A673 (cell line): ENCODE data around the gene RMND1.

Source experiments
- CTCF ChIP-seq: fragments of 300-800, 200-600 bp; sonication (generic); conservative IDR thresholded peaks from 2 replicates; pipeline ENCODE4 v1.5.1; 2017; ENCODE audit warnings: low read depth, mild to moderate bottlenecking, antibody characterized with exemption, low read length, moderate library complexity, mixed read lengths
- EZH2 ChIP-seq: fragments of 200-600 bp; sonication (generic); IDR thresholded peaks from 2 replicates; pipeline ENCODE4 v1.6.1; 2017; ENCODE audit warnings: borderline replicate concordance, low read depth, mild to moderate bottlenecking, mixed read lengths, antibody characterized with exemption, low read length; ENCODE audit not compliant: poor library complexity, severe bottlenecking

- TF ChIP-seq EZH2 (no peak), CTCF (no peak)
These were observed 38.4 kb downstream of the RMND1 start for GRCh38 chr6:151413372-151414145.
